NCI-H146 (cell line): Measurements from ENCODE around the gene WDR48.
A peak's percentile ranks its signal among the peaks of the same experiment; 100 is the strongest.
"Not testable (repeated sequence)": the region's sequence is repeated elsewhere in the genome, so short reads cannot be mapped to it uniquely, and the experiment has no call there.

Source experiments
- DNase-seq: peaks from one replicate; lab custom pipeline; 2025; lab: John Stamatoyannopoulos, UW

WDR48 gene

DNA sequence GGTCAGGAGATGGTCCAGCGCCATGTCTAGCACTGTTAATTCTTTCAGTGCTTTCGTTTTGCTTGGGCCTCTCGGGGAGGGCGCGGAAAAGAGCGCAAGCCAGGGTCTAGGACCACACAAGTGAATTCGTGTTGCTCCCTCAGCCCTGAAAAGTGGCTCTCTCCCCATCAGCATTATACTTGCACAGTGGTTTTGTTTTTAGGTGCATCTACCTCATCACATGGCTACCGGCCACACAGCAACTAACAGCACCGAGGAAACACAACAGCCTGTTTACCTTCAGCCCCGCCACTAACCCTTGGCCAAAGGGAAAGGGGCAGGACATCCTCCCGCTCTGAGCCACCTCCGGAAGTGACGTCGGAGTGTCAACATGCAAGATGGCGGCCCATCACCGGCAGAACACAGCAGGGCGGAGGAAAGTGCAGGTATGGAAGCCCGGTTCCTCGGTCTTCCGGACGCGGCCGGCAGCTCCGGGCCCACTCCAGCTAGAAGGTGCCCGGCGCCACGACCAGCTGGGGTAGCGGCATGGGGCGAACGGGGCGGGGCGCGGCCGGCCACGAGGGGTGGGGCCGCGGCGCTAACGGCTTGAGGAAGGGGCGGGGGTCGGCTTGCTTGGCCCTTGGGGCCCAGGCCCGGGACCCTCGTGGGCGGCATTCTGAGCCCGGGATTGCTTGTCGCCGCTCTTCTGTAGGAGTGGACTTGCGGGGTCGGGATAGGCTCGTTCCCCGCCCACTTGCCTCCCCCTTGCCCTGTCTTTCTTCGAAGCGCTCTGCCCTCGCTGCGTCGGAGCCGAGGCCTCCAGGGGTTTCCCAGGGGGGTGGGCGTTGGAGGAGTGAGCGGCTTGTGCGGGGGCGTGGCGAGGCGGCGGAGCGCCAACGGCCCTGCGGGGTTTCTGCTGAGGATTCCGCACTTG, at the start of gene WDR48, which contains the start of gene SCN11A:
Gene WDR48 (plus strand): TSS at position 368 of the 913 bp plus-strand sequence. CDS start 10 bp downstream, at position 378.
Gene SCN11A (minus strand): TSS at position 296 of the 913 bp plus-strand sequence. CDS start 101,582 bp downstream, outside the sequence.
- DNase-seq, result peak; percentile 91

DNA sequence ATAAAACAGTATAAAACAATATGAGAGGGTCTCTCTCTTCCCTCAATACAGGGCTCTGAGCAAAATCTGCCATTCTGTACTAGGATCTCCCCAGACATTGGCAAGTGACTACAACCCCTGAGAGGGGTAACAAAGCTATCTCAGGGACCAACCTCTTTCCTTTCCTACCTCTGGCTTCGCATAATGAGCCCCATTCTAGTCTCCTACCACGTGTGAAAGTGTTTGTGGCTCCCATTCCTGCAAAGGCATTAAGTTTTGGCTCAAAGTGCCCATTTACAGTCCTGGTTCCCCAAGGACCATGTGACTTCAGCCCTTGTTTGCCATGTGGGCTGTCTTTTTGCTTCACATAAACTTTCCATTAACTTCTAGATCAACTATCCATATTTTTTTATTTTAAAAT, 46.5 kb upstream of the WDR48 start:
- DNase-seq, result no peak

DNA sequence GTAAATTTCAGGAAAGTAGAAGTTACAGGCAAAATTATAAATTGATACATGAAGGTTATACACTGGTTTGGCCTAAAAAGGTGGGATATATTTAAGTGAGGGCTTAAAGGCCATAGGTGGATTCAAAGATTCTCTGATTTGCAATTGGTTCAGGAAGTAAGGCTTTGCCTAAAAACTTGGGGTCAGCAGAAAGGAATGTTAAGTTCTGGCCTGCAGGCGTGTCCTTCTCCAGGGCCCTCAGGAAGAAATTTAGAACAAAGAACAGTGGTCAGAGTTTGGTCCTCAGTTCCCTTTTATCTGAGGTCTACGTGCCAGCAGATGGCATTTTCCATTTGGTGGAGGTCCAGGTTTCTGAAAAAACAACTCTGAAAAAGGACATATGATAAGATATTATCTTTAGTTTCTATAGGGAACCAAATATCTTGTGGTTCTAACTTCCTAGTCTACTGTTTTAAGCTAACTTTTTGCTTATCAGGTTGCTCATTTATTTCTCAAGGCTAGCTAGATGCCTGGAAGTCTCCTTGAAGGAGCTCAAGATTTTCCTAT, 40.6 kb upstream of the WDR48 start:
- no peak for DNase-seq

DNA sequence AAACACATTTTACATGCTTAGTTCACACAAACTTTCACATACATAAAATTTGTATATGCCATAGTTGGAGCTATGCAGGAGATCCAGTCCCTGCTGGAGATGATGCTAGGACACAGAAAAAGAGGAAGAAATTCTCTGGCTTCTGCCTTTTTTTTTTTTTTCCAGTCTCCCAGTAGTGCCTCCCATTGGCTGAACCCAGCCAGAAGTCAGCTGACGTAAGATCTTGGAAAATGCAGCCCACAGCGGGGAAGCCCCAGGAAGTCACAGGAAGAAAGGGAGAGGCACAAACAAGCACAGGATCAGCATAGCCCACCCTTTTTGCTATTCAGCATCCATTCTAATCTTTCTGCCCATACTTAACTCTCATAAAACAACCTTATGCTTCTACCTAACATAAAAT, 38.5 kb upstream of the WDR48 start:
- no peak for DNase-seq

DNA sequence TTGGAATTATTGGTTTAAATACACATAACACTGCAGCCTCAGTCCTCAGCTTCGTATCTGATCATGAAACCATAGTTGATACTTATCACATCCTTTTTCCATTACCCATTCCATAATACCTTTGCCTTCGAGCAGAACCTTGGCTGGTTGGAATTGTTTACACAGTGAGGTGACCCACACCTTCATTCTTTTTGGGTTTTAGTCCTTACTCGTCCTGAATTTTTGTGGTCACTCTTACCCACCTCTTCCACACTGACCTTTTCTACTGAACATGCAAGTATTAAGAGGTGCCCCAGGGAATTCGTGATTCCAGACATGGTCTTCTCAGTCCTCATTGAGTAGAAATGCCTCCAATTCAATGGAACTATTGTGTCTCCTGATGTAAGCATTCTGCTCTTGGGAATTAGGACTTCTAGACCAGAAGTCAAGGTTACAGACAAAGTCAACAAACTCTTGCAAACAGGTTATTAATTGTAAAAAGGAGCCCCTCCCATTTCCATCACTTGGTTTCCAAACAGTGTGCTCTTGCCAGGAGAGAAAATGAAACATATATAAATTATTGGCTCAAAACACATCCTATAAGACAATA, 37.8 kb upstream of the WDR48 start:
- no peak for DNase-seq

DNA sequence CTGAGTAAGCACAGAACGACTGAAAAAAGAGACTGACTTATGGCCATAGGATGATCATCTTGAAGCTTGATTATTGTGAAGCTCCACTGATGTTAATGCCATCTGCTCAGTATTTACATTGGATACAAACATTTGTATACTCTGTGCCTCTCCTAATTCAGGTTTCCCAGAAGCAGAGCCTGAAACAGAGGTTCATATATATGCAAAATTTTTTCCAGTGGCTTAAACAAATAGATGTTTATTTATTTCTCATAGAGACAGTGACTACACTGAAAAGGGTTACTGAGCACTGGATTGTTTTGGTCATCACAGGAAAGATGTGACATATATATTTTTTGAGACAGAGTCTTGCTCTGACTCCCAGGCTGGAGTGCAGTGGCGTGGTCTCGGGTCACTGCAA, 36.4 kb upstream of the WDR48 start:
- DNase-seq, result no peak

DNA sequence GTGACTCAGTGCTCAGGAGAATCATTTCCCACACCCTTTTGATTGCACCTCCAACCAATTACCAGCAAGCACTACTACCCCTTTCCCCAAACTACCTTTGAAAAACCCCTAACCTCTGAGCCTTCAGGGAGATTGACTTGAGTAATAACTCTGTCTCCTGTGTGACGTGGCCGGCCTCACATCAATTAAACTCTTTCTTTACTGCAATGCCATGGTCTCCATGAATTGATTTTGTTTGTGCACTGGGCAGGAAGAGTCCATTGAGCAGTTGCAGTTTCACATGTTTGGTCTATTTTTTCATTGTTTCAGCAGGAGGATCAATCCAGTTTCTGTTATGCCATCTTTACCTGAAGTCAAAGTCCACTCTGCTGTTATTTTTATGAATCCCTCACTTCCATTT, 32.5 kb upstream of the WDR48 start:
- DNase-seq, result no peak

DNA sequence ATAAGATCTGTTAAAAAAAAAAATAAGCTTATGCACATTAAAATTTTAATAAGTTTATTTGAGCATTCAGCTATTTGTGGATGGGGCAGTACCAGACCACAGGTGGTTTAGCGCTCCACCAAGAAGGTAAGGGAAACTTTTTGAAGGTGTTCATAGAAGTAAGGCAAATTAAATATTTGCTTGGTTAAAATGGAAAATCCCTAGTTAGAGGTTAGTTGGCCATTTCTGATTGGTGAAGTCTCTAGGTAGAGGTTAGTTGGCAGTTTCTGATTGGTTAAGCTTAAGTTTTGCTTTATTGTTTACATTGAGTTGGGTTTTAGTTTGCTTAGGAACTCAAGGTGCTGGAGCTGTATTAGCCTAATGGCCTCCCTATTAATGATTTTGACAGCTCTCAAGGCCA, 30.8 kb upstream of the WDR48 start:
- DNase-seq, result no peak

DNA sequence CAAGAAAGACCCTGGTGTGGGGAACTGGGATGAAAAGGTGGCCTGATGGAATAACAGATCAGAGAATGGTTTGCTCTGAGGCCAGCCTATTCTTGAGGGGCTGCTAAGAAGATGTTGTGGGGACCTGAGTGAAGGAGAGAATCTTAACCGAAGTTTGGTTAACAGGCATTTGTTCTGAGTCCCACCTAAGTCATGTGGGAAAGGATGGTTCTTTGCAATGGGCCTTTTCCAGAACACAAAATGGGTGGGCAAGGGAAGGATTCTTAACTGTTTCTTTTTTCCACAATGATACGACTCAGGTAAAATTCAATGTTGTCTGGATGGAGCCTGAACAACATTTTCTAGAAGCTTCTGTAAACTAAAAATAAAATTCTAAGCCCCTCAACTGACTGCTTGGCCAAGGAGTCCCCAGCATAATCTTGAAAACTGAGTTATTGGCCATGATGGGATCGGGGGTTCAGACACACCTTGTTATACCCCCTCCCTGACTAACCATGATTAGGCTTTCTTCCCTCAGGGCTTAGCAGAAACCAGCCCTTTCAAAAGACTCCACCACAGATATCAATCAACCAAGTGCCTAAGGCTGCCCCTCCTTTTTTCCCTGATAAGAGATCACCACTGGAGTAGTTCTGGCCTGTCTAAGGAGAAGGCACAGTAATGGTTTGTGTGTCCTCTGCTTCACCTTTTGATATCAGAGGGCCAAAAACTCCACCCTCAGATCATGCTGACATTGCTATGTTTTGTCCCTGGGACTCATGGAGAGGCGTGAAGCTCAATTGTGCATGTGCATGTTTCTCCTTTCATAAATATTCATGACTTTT, 30.1 kb upstream of the WDR48 start:
- DNase-seq, result no peak

DNA sequence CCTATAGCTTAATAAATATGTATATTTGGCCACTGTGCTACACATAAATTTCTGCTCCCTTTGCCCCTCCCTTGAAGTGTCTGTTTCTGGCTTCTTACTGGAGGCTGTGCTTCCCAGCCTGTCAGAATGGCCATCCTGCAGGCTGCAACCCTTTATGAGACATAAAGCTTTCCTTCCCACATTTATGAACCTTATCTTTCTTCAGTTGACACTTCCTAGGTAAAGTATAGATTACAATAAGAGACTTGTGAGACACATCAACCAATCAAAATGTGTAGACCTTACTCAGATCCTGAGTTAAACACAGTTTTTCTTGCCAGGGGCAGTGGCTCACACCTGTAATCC, 29.6 kb upstream of the WDR48 start:
- no peak for DNase-seq

DNA sequence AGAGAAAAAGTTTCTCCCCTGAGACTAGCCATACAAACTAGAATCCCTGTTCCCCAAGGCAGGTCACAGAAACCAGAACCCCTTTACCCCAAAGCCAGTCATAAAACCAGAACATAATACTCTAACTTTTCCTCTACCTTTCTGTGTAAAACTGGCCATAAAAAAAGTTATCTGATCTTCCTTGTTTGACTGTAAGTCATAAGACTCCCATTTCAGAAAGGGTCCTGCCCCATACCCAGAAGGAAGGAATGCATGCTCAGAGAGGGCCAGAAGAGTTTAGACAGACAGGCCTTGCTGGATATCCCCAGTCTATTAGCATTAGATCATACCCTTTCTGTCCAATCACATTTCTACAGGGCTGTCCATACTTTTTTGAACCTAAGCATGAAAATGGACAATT, 27.3 kb upstream of the WDR48 start:
- DNase-seq, result no peak

DNA sequence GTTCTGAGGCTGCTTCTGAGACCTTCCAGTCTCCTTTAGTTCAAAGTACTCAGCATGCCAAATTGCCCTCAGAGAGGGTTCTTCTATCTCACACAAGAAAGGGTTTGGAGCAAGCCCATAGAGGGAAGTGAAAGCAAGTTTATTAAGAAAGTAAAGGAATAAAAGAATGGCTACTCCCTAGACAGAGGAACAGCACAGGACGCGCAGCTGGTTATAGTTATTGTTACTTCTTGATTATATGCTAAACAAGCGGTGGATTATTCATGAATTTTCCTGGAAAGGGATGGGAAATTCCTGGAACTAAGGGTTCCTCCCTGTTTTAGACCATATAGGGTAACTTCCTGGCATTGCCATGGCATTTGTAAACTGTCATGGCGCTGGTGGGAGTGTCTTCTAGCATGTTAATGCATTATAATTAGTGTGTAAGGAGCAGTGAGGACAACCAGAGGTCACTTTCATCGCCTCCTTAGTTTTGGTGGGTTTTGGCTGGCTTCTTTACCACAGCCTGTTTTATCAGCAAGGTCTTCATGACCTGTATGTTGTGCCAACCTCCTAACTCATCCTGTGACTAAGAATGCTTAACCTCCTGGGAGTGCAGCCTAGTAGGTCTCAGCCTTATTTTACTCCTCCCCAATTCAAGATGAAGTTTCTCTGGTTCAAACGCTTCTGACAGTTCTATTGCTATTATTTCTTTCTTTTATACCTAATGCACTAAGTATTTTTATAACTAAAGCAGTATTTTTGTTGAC, 26.4 kb upstream of the WDR48 start:
- no peak for DNase-seq

DNA sequence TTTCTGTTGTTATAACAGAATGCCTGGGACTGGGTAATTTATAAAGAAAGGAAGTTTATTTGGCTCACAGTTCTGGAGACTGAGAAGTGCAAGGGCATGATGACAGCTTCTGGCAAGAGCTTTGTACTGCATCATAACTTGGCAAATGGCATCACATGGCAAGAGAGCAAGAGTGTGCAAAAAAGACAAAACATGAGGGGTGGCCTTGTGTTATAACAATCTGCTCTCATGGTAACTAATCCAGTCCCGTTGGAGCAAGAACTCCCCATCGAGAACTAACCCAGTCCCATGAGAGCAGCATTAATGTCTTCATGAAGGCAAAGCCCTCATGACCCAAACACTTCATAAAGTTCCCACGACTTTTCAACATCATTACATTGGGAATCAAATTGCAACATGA, 23.3 kb upstream of the WDR48 start:
- no peak for DNase-seq

DNA sequence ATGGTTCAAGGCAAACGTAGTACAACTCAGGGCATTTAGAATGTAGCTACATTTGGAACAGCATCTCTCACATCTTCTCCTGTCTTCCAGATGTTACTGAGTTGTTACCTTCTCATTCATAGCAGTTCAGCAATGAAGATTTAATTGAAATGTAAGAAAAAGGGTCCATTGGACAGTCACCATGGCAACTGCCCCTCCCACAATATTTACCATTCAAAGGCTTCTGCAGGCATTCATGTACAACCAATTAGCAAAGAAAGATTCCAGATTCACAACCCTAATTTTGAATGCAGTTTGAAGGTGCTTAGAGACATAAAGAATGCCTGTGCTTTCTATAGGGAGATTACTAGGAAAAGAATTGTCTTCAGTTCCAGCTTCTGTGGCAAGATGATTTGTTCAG, 22.3 kb upstream of the WDR48 start:
- no peak for DNase-seq

DNA sequence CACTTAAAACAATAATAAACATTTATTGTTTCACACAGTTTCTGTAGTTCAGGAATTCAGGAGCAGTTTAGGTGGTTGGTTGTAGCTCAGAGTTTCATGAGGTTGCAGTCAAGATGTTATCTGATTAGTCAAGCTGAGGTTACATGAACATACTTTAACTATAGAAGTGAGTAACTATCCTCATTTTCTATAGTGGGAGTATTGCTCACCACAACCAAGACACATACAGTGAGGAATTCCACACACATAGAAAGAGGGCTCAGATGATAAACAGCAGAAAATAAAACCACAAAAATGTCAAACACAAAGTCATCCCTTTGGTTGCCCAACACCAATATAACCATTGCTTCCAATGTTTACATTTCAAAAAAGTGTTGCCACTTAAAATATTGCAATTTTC, 13.7 kb upstream of the WDR48 start:
- no peak for DNase-seq

DNA sequence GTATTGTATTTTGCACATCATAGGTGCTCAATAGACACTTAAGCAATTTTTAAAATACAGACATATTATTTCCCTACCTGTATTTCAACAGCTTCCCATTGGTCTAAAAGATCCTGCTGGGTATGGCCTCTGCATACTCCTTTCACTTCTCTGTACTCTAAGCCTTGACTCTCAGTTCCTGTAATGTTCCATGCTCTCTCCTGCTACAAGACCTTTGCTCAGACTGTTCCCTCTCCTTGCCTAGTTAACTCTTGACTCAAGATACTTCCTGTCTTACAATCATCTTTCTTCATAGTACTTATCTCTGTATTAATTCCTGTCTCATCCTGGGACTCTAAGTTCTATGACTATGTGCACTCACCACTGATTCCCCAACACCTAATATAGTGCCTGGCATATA, 1.8 kb upstream of the WDR48 start:
- DNase-seq, result no peak

DNA sequence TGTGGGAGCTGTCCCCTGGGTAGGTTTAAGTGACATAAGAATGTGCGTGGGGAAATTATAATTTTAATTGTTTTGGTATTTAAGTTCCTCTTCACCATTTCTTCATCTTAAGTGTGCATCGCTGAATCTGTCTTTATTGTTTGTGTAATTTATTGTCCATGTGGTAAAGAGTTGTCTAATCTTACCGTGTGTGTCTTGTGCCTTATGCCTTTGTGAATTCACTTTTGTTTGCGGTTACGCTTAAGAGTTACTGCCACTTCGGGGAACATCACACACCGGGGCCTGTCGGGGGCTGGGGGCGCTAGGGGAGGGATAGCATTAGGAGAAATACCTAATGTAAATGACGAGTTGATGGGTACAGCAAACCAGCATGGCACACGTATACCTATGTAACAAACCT, 767 bp downstream of the WDR48 start:
- no peak for DNase-seq

DNA sequence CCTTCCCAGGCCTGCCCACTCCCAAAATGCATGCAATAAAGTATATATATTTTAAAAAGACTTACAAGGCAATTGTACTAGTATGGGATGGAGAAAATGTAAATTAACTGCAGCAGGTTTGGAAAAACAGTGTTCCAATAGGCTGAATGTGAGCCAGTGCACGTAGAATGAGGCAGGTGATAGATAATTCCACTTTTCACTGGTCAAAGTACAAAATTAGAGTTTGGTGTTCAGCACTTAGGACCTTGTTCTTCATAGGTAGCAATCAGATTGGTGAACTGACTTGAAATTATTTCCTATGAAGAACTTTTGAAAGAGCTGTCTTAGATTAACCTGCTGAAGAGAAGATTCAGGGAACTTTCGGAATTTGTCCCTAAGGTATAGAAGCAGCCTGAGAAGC, 1.9 kb downstream of the WDR48 start:
- DNase-seq, result no peak

DNA sequence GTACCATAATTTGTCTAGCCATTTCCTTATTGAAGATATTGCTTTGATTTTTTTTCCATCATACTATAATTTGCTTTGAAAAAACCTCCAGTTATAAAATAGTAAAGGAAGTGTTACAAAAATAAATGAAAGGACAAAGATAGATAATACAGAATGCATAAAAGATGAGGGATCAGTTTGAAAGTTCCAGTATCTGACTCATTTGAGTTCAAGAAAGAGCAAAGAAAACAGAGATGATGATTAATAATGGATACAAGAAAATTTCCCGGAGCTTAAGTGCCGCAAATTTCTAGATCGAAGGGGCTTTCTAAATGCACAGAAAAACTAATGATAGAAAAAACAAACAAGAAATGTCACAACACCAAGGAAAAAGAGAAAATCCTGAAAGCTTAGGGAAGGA, 4.3 kb downstream of the WDR48 start:
- no peak for DNase-seq

DNA sequence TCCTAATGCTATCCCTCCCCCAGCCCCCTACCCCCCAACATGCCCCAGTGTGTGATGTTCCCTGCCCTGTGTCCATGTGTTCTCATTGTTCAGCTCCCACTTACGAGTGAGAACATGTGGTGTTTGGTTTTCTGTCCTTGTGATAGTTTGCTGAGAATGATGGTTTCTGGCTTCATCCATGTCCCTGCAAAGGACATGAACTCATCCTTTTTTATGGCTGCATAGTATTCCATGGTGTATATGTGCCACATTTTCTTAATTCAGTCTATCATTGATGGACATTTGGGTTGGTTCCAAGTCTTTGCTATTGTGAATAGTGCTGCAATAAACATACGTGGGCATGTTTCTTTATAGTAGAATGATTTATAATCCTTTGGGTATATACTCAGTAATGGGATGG, 9.4 kb downstream of the WDR48 start:
- not testable (repeated sequence) for DNase-seq

DNA sequence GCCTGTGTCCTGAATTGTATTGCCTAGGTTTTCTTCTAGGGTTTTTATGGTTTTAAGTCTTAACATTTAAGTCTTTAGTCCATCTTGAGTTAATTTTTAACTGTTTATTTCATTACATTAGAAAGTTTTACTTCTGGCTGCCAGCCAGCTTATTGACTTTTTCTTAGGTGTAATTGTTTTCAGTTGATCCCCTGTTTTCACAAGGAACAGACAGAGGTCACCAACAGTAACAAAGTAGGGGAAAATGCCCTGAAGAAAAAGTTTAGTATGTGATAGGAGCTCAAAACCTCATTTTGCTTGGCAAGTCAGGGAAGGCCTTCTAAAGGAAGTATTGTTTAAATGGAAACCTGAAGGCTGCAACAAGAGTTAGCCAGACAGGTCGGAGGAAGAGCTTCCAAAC, 10.4 kb downstream of the WDR48 start:
- no peak for DNase-seq

DNA sequence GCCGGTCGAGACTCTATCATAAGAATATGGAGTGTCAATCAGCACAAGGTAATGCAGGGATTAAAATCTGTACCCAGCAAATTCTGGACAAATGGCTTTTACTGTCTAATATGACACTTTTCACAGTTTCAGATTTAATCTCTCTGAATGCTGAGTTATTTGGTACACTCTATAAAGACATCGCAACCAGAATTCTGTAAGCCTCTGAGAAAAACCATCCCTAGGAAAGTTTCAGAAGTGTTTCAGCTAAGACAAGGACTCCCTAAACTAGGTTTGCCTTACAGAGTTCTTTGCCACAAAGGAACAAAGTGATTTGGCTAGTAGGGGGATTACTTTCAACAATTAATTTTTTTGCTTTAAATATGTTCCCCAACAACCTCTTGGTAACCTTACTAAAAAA, 11.3 kb downstream of the WDR48 start:
- no peak for DNase-seq
